Adrenal gland (tissue), 5 donors: ENCODE results near the gene HIF1AN.

Source experiments
- CTCF ChIP-seq, 6 experiments: fragments of 450-650 bp in 4 of 6; fragments of 200-600 bp in 2 of 6; sonication (generic) in 1 of 6; IDR thresholded peaks; 1 replicate in 5 of 6; 2 replicates in 1 of 6; pipeline versions ENCODE4 v1.5.1 to v1.8.0; 2016 to 2021; ENCODE audit warnings: antibody characterized with exemption in 6 of 6, mild to moderate bottlenecking in 2 of 6, moderate library complexity in 1 of 6
- POLR2A ChIP-seq, 2 donors: fragments of 450-650 bp; IDR thresholded peaks; one replicate each; pipeline ENCODE4 v1.6.1; 2017; ENCODE audit warnings: antibody characterized with exemption in 2 of 2, mild to moderate bottlenecking in 2 of 2, moderate library complexity in 1 of 2
- donor health status: DM: no; HTN: no; CAD: no.

DNA sequence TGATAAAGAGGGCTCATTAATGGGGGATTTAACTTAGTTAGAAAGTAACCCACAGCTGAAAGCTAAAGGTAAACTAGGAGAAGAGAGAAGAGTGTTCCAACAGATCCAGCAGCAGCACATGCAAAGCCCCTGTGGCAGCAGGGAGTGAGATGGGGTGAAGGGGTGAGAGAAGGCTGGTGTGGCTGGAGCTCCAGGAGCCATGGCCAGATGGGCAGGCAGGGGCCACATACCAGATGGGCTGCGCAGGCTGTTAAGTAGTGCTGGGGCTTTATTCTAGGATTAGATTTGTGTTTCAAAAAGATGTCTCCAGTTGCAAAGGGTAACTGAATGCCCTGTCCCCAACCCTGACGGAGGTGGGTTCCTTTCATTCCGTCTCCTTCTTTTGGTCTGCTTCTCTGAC, 33.2 kb downstream of the HIF1AN start:
- TF ChIP-seq CTCF (IDR thresholded peaks at IDR 0.05) (no peak), POLR2A (IDR thresholded peaks at IDR 0.05) (no peak)
